NCI-H446 (cell line): ENCODE data around the gene ATP6V0C.
A peak's percentile ranks its signal among the peaks of the same experiment; 100 is the strongest.

ENCODE experiments used
- DNase-seq, 2 experiments: peaks; one replicate each; lab custom pipeline; 2025; lab: John Stamatoyannopoulos, UW

Gene ATP6V0C

GRCh38 chr16:2511128-2511800 lies 2.5 kb upstream of the ATP6V0C start:
- DNase-seq, result no peak

DNA sequence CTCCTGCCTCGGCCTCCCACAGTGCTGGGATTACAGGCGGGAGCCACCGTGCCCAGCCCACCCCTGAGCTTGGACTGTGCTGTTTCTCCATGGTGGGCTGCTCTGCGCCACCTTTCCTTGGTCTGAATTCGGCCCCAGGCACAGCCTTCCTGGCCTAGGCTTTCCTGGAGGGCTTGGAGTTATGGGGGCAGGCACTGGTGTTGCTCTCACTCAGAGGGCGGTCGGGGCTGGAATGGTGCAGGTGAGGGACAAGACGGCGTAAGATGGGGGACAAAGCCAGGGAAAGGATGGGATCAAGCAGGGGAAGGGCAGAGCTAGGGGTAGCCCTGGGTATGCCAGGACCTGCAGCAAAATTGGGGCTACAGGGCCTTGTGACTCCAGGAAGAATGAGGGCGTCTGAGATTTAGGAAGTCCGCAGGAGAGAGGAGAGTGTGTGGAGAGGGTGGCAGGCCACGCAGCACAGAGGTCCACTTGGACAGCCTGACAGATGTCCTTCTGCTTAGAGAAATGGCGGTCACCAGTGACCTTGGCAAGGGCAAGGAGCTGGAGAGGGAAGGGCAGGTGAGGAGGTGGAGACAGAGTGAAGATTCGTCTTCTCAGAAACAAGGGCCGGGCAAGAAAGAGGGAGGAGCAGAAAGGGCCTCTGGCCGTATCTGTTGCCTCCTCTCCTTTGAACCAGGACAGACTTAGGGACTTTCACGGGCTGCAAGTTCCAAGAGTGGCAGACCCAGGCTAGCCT lies 1.6 kb upstream of the ATP6V0C start:
- DNase-seq, result no peak

DNA sequence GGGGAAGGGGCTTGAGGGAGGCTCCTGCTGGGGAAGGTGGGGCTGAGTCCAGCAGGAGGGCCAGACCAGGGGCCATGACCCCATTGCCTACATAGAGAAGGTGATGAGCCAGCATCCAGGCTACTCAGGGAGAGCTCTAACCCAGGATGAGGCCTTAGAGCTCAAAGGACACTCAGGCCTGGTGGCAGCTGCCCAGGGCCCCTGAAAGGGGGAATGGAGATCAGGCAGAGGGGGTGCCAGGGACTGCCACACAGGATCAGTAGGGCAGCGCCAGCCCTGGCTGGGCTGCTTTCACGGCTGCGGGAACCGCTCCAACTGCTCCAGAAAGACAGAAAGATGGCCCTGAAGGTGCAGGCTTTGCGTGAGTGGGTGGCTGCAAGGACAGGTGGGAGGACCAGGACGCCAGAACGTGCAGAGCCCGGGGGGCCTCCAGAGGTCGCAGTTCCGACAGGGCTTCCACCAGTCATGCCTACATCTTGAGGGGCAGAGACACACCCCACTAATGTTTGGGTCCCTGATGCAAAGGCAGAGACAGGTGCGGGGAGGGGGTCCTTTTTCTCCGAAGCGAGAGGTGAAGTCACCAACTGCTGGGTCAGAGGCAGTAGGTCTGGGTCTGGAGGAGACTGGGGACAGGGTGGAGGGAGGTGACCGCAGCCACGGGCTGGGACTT lies 882 bp upstream of the ATP6V0C start:
- no peak for DNase-seq

GRCh38 chr16:2514333-2515179 lies 804 bp downstream of the ATP6V0C start:
- DNase-seq, result no peak

DNA sequence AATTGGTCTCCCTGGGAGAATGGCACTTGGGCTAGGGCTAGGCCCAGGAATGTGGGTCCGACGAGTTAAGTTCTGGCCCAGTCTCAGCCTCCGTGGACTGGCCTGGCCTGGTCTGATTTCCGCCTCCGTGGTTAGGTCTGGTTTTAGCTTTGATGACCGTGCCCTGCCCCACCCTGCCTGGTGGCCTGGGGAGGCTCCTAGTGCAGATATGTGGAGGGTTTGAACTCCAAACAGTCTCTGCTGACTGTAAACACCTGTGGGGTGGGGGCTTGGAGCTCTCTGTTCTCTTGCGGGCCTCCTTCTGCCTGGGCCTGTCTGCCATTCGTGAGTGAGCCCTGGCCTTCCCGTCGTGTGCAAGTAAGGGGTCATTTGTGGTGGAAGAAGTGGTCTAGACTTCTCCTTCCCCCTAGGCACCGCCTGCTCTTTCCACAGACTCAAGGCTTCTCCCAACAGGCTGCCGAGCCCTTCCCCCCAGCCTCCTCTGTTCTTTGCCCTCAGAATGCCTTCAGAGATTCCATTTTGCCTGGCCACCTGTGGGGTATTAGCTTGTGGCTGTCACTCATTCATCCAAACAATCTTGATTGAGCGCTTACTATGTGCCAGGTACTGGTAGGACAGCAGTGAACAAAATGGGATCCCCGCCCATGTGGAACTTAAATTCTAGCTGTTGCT lies 1.6 kb downstream of the ATP6V0C start:
- no peak for DNase-seq

DNA sequence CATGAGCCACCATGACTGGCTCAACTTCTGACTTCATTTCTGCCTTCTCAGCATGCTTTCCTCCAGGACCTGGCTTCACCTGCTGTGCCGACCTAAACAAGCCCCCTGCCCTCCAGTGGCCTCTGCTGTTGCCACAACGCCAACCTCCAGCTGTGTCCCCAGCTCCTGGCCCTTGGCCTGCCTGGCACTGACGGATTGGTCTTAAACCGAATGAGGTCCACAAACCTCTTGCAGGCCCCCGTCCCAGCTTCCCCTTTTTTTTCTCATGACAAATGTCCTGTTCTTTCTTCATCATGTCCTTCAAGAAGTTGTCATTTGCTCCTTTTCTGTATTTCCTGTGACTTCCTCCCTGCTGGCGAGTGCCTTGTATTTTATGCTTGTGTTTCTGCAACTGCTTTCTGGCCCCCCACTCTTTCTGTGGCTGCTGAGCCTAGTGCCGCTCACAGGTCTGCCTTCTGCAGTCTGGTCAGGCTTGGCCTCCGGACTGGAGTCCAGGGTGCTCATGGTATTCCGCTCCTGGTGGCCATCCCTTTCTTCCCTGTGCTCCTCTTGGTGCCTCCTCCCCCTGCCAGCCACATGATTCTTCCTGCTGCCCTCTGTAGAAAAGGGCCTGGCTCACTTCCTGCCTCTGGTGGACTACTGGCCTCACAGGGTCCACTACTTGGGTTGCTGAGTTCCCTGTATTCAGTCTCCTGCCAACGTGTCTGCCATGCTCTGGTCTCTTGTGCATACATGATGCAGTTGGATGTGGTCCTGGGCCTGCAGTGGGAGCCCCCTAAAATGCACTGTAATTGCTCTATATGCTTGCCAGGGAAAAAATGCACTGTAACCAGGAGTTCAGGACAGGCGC lies 2.9 kb downstream of the ATP6V0C start:
- no peak for DNase-seq

DNA sequence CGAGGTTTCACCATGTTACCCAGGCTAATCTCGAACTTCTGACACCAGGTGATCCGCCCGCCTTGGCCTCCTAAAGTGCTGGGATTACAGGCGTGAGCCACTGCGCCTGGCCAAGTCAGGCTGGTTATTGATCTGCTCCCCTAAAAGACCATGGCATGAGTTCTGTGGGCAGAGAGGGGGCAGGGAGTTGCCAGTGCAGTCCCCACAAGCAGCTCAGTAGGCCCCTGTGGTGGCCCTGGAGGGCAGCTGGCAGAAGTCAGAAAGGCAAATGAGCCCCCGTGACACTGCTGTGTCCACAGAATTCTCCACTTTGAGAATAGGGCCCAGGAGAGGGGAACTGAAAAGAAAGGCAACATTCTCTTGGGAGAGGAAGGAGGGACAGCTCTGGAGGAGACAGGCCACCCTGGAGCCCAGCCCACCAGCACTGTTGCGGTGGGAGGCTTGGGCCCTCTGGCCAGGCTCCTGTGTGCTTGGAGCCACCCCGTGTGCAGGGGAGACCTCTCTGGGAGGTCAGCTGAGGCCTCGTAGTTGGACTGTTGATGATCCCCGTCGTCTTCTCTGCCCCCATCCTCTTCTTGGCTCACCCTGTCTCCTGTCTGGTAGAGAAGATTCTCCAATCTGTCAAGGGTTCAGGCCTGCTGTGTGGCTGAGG lies 4.3 kb downstream of the ATP6V0C start:
- no peak for DNase-seq

DNA sequence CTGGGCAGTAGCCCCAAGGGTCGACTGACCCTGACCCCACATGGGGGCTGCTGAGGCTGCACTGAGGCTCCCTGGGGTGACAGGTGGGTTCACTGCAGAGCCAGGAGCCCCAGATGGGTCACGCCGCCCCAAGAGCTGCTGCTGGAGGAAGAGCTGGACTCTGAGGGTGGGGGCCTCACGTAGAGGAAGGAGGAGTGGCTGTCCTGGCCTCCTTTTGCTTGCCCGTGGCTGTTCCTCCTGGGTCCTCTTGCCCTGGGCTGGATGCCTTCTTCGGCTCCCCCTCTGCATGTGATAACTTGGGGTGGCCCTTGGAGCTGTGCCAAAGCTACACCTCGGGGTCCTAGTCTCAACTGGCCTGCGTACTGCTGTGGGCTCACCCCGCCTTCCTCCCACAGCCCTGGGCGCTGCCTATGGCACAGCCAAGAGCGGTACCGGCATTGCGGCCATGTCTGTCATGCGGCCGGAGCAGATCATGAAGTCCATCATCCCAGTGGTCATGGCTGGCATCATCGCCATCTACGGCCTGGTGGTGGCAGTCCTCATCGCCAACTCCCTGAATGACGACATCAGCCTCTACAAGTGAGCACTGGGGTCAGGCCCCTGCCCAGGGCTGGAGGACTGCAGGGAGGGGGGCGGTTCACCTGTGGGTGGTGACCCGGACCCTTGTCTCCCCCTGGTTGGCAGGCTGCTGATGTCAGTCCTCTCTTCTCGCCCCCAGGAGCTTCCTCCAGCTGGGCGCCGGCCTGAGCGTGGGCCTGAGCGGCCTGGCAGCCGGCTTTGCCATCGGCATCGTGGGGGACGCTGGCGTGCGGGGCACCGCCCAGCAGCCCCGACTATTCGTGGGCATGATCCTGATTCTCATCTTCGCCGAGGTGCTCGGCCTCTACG lies 5.3 kb downstream of the ATP6V0C start:
- DNase-seq, result no peak

DNA sequence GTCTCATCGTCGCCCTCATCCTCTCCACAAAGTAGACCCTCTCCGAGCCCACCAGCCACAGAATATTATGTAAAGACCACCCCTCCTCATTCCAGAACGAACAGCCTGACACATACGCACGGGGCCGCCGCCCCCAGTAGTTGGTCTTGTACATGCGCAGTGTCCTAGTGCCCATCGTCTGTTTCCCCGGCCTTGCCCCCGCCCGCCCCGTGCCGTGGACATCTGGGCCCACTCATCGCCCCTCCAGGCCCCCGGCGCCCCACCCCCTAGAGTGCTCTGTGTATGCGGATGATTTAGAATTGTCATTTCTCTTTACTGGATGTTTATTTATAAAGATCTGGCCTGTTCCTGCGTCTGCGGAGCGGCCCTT lies 5.9 kb downstream of the ATP6V0C start:
- DNase-seq, result no peak

DNA sequence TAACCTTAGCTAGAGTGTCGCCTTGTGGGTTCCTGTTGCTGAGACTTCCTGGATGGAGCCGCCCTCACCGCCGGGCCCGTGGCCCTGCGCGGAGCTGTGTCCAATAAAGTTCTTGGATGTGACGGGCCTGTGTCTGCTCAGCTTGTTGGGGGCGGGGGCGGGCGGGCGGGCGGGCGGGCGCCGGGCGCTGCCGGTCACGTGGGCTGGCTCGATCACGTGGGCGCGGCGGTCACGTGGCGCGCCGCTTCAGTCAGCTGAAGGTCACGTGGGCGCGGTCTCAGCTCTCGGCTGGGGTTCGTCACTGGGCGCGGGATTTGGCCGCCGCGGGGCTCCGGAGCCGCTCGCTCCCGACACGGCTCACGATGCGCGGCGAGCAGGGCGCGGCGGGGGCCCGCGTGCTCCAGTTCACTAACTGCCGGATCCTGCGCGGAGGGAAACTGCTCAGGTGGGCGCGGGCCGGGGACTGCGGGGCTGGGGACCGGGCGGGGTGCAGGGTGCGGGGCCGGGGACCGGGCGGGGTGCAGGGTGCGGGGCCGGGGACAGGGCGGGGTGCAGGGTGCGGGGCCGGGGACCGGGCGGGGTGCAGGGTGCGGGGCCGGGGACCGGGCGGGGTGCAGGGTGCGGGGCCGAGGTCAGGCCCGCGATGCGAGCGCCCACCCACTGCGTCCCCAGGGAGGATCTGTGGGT lies 6.5 kb downstream of the ATP6V0C start, which contains the start of gene AMDHD2:
TSS of gene AMDHD2 (plus strand) at position 275 of the 687 bp plus-strand sequence. CDS start at position 363, 88 bp downstream.
- DNase-seq, result peak; percentile 67 to 88

GRCh38 chr16:2520784-2521531 lies 7.2 kb downstream of the ATP6V0C start:
- DNase-seq, result no peak

- no peak for DNase-seq
Observed at GRCh38 chr16:2523801-2524231, 10.1 kb downstream of the ATP6V0C start.

GRCh38 chr16:2524339-2524938 lies 10.7 kb downstream of the ATP6V0C start:
- no peak for DNase-seq

DNA sequence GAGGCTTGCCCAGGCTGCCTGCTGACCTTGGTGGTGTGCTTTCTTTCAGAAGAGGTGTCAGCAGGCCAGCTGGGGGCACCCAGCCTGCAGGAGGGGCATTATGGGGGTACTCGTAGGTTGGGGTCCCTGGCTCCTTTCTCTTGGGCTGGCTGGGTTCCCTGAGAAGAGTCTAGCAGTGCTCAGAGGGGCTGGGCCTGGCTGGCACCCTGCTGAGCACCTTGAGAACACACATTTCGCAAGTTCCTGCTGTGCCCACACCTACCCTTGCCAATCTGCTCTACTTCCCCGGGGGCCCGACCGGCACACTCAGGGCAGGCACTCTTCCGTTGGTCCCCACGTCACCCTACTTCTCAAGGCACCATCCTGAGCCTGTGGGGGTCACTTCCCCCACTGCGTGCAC lies 12.4 kb downstream of the ATP6V0C start:
- no peak for DNase-seq

GRCh38 chr16:2527071-2527783 lies 13.5 kb downstream of the ATP6V0C start:
- DNase-seq, result no peak

DNA sequence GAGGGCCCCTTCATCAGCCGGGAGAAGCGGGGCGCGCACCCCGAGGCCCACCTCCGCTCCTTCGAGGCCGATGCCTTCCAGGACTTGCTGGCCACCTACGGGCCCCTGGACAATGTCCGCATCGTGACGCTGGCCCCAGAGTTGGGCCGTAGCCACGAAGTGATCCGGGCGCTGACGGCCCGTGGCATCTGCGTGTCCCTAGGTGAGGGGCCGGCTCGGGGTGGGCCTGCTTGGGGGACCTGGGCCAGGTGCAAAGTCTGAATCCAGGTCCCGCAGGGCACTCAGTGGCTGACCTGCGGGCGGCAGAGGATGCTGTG lies 14.0 kb downstream of the ATP6V0C start:
- no peak for DNase-seq
